ENCODE measurements around the gene ZNF384. TPM values are rescaled to one million over a fixed set of nuclear protein-coding genes. Genes with fewer than 3 reads are reported as not detected.

The ZNF384 gene
- total RNA-seq, 2 donors from 2014 or later = 23.8 to 33.3 TPM

- Histone ChIP-seq H3K36me3 (peaks cover 18% of the 10 kb centered on the region), H3K4me3 (peak overlapping the region; percentile 30 to 59), H3K9me3 (no peaks in the 10 kb centered on the region), H3K4me1 (peaks cover 0 to 12% of the 10 kb centered on the region in 2 donors), H3K27me3 (no peaks in the 10 kb centered on the region), H3K27ac (peak overlapping the region; percentile 12 to 67)
- no peak for TF ChIP-seq CTCF (IDR thresholded peaks at IDR 0.05)
- no peak for DNase-seq (ENCODE audit: low spot score)
Observed at GRCh38 chr12:6646276-6647082, 42.7 kb downstream of the ZNF384 start.

- TF ChIP-seq CTCF (IDR thresholded peaks at IDR 0.05) = peak in 1 of 2 donors; percentile 55
- H3K9me3 ChIP-seq = no peaks in the 10 kb centered on the region
- peaks cover 2% of the 10 kb centered on the region for H3K36me3 ChIP-seq
- H3K4me3 ChIP-seq = no peak overlapping the region
- DNase-seq (ENCODE audit: low spot score) = no peak
- peaks cover 0 to 12% of the 10 kb centered on the region in 2 donors for H3K4me1 ChIP-seq
- H3K27ac ChIP-seq = peak overlapping the region in 1 of 2 donors; percentile 29
- H3K27me3 ChIP-seq = no peaks in the 10 kb centered on the region
Observed at GRCh38 chr12:6644903-6645302, 44.3 kb downstream of the ZNF384 start.

- H3K27ac ChIP-seq = peak overlapping the region in 1 of 2 donors; percentile 29
Observed at GRCh38 chr12:6644257-6644596, 44.9 kb downstream of the ZNF384 start.

GRCh38 chr12:6643569-6644256 is 45.5 kb downstream of the ZNF384 start:
- no peaks in the 10 kb centered on the region for H3K9me3 ChIP-seq
- H3K27me3 ChIP-seq = no peaks in the 10 kb centered on the region
- H3K27ac ChIP-seq = no peak overlapping the region
- H3K4me3 ChIP-seq = no peak overlapping the region
- no peaks in the 10 kb centered on the region for H3K36me3 ChIP-seq
- DNase-seq (ENCODE audit: low spot score) = no peak
- H3K4me1 ChIP-seq = peaks cover 0 to 12% of the 10 kb centered on the region in 2 donors
- no peak for TF ChIP-seq CTCF (IDR thresholded peaks at IDR 0.05)

More at GRCh38 chr12:6644257-6644596, 44.9 kb downstream of the ZNF384 start:
- peaks cover 0 to 12% of the 10 kb centered on the region in 2 donors for H3K4me1 ChIP-seq
- H3K27me3 ChIP-seq = no peaks in the 10 kb centered on the region
- H3K9me3 ChIP-seq = no peaks in the 10 kb centered on the region
- H3K36me3 ChIP-seq = no peaks in the 10 kb centered on the region
- TF ChIP-seq CTCF (IDR thresholded peaks at IDR 0.05) = no peak
- H3K4me3 ChIP-seq = no peak overlapping the region
- no peak for DNase-seq (ENCODE audit: low spot score)

DNA sequence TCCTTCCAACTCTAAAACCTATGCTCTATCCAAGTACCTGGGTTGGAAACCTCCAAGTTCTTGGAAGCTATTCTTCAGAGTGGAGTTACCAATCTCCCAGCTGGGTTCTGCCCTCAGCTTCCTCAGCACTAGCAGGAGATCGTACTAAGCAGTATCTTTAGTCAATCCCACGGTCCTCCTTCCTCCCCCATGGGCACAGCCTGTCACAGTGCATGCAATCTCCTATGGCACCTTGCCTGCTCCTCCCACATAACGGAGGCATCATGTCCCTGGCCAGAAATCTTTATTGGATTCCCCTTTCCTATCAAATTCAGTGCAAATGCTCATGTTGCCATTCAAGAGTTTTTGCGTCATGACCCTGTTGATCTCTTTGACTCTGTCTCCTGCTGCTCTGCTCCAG is 48.0 kb downstream of the ZNF384 start:
- no peak overlapping the region for H3K4me3 ChIP-seq
- H3K36me3 ChIP-seq = no peaks in the 10 kb centered on the region
- no peaks in the 10 kb centered on the region for H3K4me1 ChIP-seq
- DNase-seq (ENCODE audit: low spot score) = no peak
- H3K9me3 ChIP-seq = no peaks in the 10 kb centered on the region
- TF ChIP-seq CTCF (IDR thresholded peaks at IDR 0.05) = no peak
- H3K27me3 ChIP-seq = no peaks in the 10 kb centered on the region
- H3K27ac ChIP-seq = no peak overlapping the region

Measured in right atrium auricular region (tissue), 2 donors.